GM12891 (cell line): ENCODE measurements around the gene FCN1.

ENCODE experiments used
- DNase-seq: peaks from one replicate; pipeline ENCODE4 v3.0.0; 2011; ENCODE audit warnings: low spot score; ENCODE audit not compliant: insufficient read length
- FAIRE-seq: peaks from 2 replicates; lab custom pipeline; 2011; peaks lifted over from hg19 to GRCh38; lab: Jason Lieb, UNC
- PAX5 ChIP-seq: IDR thresholded peaks from 2 replicates; pipeline ENCODE4 v1.6.1; 2011; ENCODE audit warnings: low read length, moderate library complexity, mild to moderate bottlenecking; ENCODE audit not compliant: insufficient read depth, severe bottlenecking
- POLR2A ChIP-seq: IDR thresholded peaks from 2 replicates; pipeline ENCODE4 v1.6.1; 2011; ENCODE audit warnings: low read depth, low read length, control low read depth
- POLR2AphosphoS5 ChIP-seq: IDR thresholded peaks from 2 replicates; pipeline ENCODE4 v1.6.1; 2011; ENCODE audit warnings: low read depth, low read length, control low read depth
- POU2F2 ChIP-seq: IDR thresholded peaks from 2 replicates; pipeline ENCODE4 v1.6.1; 2011; ENCODE audit warnings: low read depth, mild to moderate bottlenecking, control low read depth, low read length, moderate library complexity
- SPI1 ChIP-seq: IDR thresholded peaks from 2 replicates; pipeline ENCODE4 v1.6.1; 2011; ENCODE audit warnings: low read depth, low read length, control low read depth
- TAF1 ChIP-seq: IDR thresholded peaks from 2 replicates; pipeline ENCODE4 v1.6.1; 2011; ENCODE audit warnings: low read depth, low read length, control low read depth

FCN1 gene

GRCh38 chr9:134944351-134944802 is 26.7 kb upstream of the FCN1 start:
- FAIRE-seq (no peak), DNase-seq (no peak)
- no peak for TF ChIP-seq POLR2A
- TF ChIP-seq POLR2AphosphoS5: no peak
- TF ChIP-seq SPI1: no peak
- no peak for TF ChIP-seq TAF1
- no peak for TF ChIP-seq PAX5
- TF ChIP-seq POU2F2: no peak

- TF ChIP-seq POLR2AphosphoS5: no peak
- TF ChIP-seq PAX5: no peak
- TF ChIP-seq POU2F2: no peak
- no peak for TF ChIP-seq POLR2A
- no peak for TF ChIP-seq SPI1
- TF ChIP-seq TAF1: no peak
- no peak for FAIRE-seq
- DNase-seq: no peak
These were observed 26.1 kb upstream of the FCN1 start for GRCh38 chr9:134943836-134944235.

GRCh38 chr9:134943411-134943810 is 25.7 kb upstream of the FCN1 start:
- no peak for DNase-seq
- TF ChIP-seq POU2F2 (no peak), POLR2A (no peak), PAX5 (no peak), TAF1 (no peak), POLR2AphosphoS5 (no peak), SPI1 (no peak)
- FAIRE-seq: no peak

- DNase-seq: no peak
These were observed 25.1 kb upstream of the FCN1 start for GRCh38 chr9:134942788-134943184.

GRCh38 chr9:134942011-134942787 is 24.5 kb upstream of the FCN1 start:
- no peak for DNase-seq
- TF ChIP-seq POLR2AphosphoS5: no peak
- no peak for TF ChIP-seq SPI1
- TF ChIP-seq POLR2A: no peak
- no peak for FAIRE-seq

More at GRCh38 chr9:134942788-134943184, 25.1 kb upstream of the FCN1 start:
- FAIRE-seq: no peak
- TF ChIP-seq PAX5 (no peak), POLR2A (no peak), SPI1 (no peak), POLR2AphosphoS5 (no peak), POU2F2 (no peak), TAF1 (no peak)

- DNase-seq: no peak
- TF ChIP-seq POLR2A (no peak), SPI1 (no peak), TAF1 (no peak), POLR2AphosphoS5 (no peak), POU2F2 (no peak), PAX5 (no peak)
- no peak for FAIRE-seq
These were observed 22.8 kb upstream of the FCN1 start for GRCh38 chr9:134940236-134941208.

GRCh38 chr9:134939836-134940235 is 22.1 kb upstream of the FCN1 start:
- TF ChIP-seq POLR2A: no peak
- no peak for TF ChIP-seq POU2F2
- no peak for TF ChIP-seq SPI1
- TF ChIP-seq PAX5: no peak
- TF ChIP-seq TAF1: no peak
- no peak for TF ChIP-seq POLR2AphosphoS5
- no peak for FAIRE-seq
- no peak for DNase-seq

- no peak for FAIRE-seq
- TF ChIP-seq PAX5: no peak
- no peak for TF ChIP-seq TAF1
- no peak for TF ChIP-seq POLR2A
- no peak for TF ChIP-seq SPI1
These were observed 21.5 kb upstream of the FCN1 start for GRCh38 chr9:134939080-134939733.

GRCh38 chr9:134938346-134939079 is 20.8 kb upstream of the FCN1 start:
- no peak for TF ChIP-seq SPI1
- no peak for TF ChIP-seq POU2F2
- TF ChIP-seq POLR2AphosphoS5: no peak
- no peak for TF ChIP-seq TAF1
- TF ChIP-seq PAX5: no peak
- no peak for TF ChIP-seq POLR2A
- FAIRE-seq (no peak), DNase-seq (no peak)

More at GRCh38 chr9:134939080-134939733, 21.5 kb upstream of the FCN1 start:
- DNase-seq: no peak
